Spleen (tissue), 7 donors: ENCODE measurements around the gene C1QTNF2.

Experiments
- CTCF ChIP-seq, 11 experiments: fragments of 200-600 bp in 7 of 11; fragments of 450-650 bp in 4 of 11; sonication (generic) in 4 of 11; IDR thresholded peaks in 8 of 11; conservative IDR thresholded peaks in 3 of 11; 1 replicate in 7 of 11; 2 replicates in 4 of 11; pipeline versions ENCODE4 v1.4.0 to v1.8.0; 2016 to 2021; ENCODE audit warnings: antibody characterized with exemption in 11 of 11, inconsistent platforms in 4 of 11, mild to moderate bottlenecking in 1 of 11
- POLR2A ChIP-seq, 3 donors: fragments of 450-650 bp; IDR thresholded peaks; one replicate each; pipeline ENCODE4 v1.5.1; 2017; ENCODE audit warnings: antibody characterized with exemption in 3 of 3, mild to moderate bottlenecking in 1 of 3
- donor health status: DM: no; HTN: no; CAD: no; lungs with moderate emphysema.
- donor health status: DM: no; HTN: no; CAD: no.
- donor health status: DM: no; HTN: no; CAD: no.

GRCh38 chr5:160367885-160368284 is 2.5 kb downstream of the C1QTNF2 start:
- TF ChIP-seq CTCF (IDR thresholded peaks at IDR 0.05 in 8 of 11, conservative IDR thresholded peaks at IDR 0.05 in 3 of 11) (no peak), POLR2A (IDR thresholded peaks at IDR 0.05) (no peak)
